SJSA1 (cell line): ENCODE measurements around the gene TEX55. TPM values are rescaled to one million over a fixed set of nuclear protein-coding genes. Genes with fewer than 3 reads are reported as not detected.
A peak's percentile ranks its signal among the peaks of the same experiment; 100 is the strongest.

ENCODE experiments used
- DNase-seq, 2 experiments: peaks; one replicate each; pipeline ENCODE4 v3.0.0-alpha.2; 2015 to 2020; ENCODE audit warnings: low spot score in 2 of 2, low read depth in 1 of 2
- H3K27ac ChIP-seq: fragments of 250-450 bp; sonication (Bioruptor Pico); 2 replicates; pipeline ENCODE4 v1.5.1; 2020; ENCODE audit warnings: mild to moderate bottlenecking, moderate library complexity
- H3K27me3 ChIP-seq: fragments of 250-450 bp; sonication (Bioruptor Pico); replicated peaks from 2 replicates; pipeline ENCODE4 v1.5.1; 2020; ENCODE audit warnings: mild to moderate bottlenecking, moderate library complexity
- H3K36me3 ChIP-seq: fragments of 250-450 bp; sonication (Bioruptor Pico); 2 replicates; pipeline ENCODE4 v1.5.1; 2020; ENCODE audit warnings: mild to moderate bottlenecking
- H3K4me1 ChIP-seq: fragments of 250-450 bp; sonication (Bioruptor Pico); replicated peaks from 2 replicates; pipeline ENCODE4 v1.6.1; 2021; ENCODE audit warnings: mild to moderate bottlenecking
- H3K4me3 ChIP-seq: fragments of 250-450 bp; sonication (Bioruptor Pico); 2 replicates; pipeline ENCODE4 v1.5.1; 2020; ENCODE audit warnings: mild to moderate bottlenecking
- H3K9me3 ChIP-seq: fragments of 250-450 bp; sonication (Bioruptor Pico); replicated peaks from 2 replicates; pipeline ENCODE4 v1.5.1; 2020; ENCODE audit warnings: mild to moderate bottlenecking
- total RNA-seq: library from RNA; depleted of rRNA; stranded (reverse); fragments of >200 nt; shearing (Covaris generic); gene quantifications from 2 replicates; pipeline ENCODE4 v1.2.3, GENCODE V29; 2014

TEX55 gene
- total RNA-seq, 1 experiment from 2014 or later: not detected

GRCh38 chr3:119175872-119176756 is 30.1 kb downstream of the TEX55 start:
- Histone ChIP-seq H3K4me1 (peaks cover 8% of the 10 kb centered on the region; the same call in 1 of the 2 replicates), H3K9me3 (no peaks in the 10 kb centered on the region), H3K4me3 (no peak overlapping the region), H3K36me3 (no peaks in the 10 kb centered on the region), H3K27ac (0 out of 2 replicates have a peak overlapping the region, but pooled peaks have one; percentile 1), H3K27me3 (no peaks in the 10 kb centered on the region)
- peak in 1 of 2 experiments; percentile 14 for DNase-seq

- no peak for DNase-seq
- Histone ChIP-seq H3K36me3 (no peaks in the 10 kb centered on the region), H3K27me3 (no peaks in the 10 kb centered on the region), H3K4me1 (peaks cover 13% of the 10 kb centered on the region), H3K4me3 (no peak overlapping the region), H3K9me3 (no peaks in the 10 kb centered on the region), H3K27ac (0 out of 2 replicates have a peak overlapping the region, but pooled peaks have one; percentile 1)
These were observed 30.8 kb downstream of the TEX55 start for GRCh38 chr3:119176778-119177177.

GRCh38 chr3:119177321-119177720 is 31.4 kb downstream of the TEX55 start:
- no peak for DNase-seq
- Histone ChIP-seq H3K4me3 (no peak overlapping the region), H3K4me1 (peaks cover 18% of the 10 kb centered on the region), H3K27me3 (no peaks in the 10 kb centered on the region), H3K36me3 (no peaks in the 10 kb centered on the region), H3K9me3 (no peaks in the 10 kb centered on the region), H3K27ac (no peak overlapping the region)

- 0 out of 2 replicates have a peak overlapping the region, but pooled peaks have one; percentile 21 for H3K27ac ChIP-seq
- DNase-seq: peak in 1 of 2 experiments; percentile 49
- H3K36me3 ChIP-seq: no peaks in the 10 kb centered on the region
- H3K4me1 ChIP-seq: peaks cover 30% of the 10 kb centered on the region
- H3K4me3 ChIP-seq: no peak overlapping the region
- no peaks in the 10 kb centered on the region for H3K9me3 ChIP-seq
- no peaks in the 10 kb centered on the region for H3K27me3 ChIP-seq
These were observed 35.8 kb downstream of the TEX55 start for GRCh38 chr3:119181765-119182164.

GRCh38 chr3:119184111-119184510 is 38.1 kb downstream of the TEX55 start:
- H3K27me3 ChIP-seq: no peaks in the 10 kb centered on the region
- no peaks in the 10 kb centered on the region for H3K36me3 ChIP-seq
- no peak for DNase-seq
- H3K4me1 ChIP-seq: peaks cover 37% of the 10 kb centered on the region
- H3K9me3 ChIP-seq: no peaks in the 10 kb centered on the region
- no peak overlapping the region for H3K4me3 ChIP-seq
- H3K27ac ChIP-seq: peak overlapping the region; percentile 53; the same call in 1 of the 2 replicates

- Histone ChIP-seq H3K9me3 (no peaks in the 10 kb centered on the region), H3K27ac (peak overlapping the region; percentile 53), H3K4me1 (peaks cover 37% of the 10 kb centered on the region), H3K4me3 (no peak overlapping the region), H3K36me3 (no peaks in the 10 kb centered on the region), H3K27me3 (no peaks in the 10 kb centered on the region)
- DNase-seq: peak in 1 of 2 experiments; percentile 56
These were observed 39.0 kb downstream of the TEX55 start for GRCh38 chr3:119184796-119185570.

GRCh38 chr3:119187266-119187665 is 41.3 kb downstream of the TEX55 start:
- Histone ChIP-seq H3K27me3 (no peaks in the 10 kb centered on the region), H3K4me1 (peaks cover 28% of the 10 kb centered on the region), H3K27ac (no peak overlapping the region), H3K36me3 (no peaks in the 10 kb centered on the region), H3K9me3 (no peaks in the 10 kb centered on the region), H3K4me3 (no peak overlapping the region)
- DNase-seq: no peak

- Histone ChIP-seq H3K27ac (no peak overlapping the region), H3K27me3 (no peaks in the 10 kb centered on the region; the same call in 1 of the 2 replicates), H3K4me3 (no peak overlapping the region), H3K9me3 (no peaks in the 10 kb centered on the region), H3K4me1 (peaks cover 33% of the 10 kb centered on the region), H3K36me3 (no peaks in the 10 kb centered on the region)
- no peak for DNase-seq
These were observed 45.8 kb downstream of the TEX55 start for GRCh38 chr3:119191800-119192199.

GRCh38 chr3:119194237-119195150 is 48.5 kb downstream of the TEX55 start:
- H3K4me3 ChIP-seq: no peak overlapping the region
- no peaks in the 10 kb centered on the region for H3K36me3 ChIP-seq
- H3K9me3 ChIP-seq: no peaks in the 10 kb centered on the region
- H3K4me1 ChIP-seq: peaks cover 23% of the 10 kb centered on the region
- peak overlapping the region; percentile 59 for H3K27ac ChIP-seq
- H3K27me3 ChIP-seq: no peaks in the 10 kb centered on the region; the same call in 1 of the 2 replicates
- peak in 1 of 2 experiments; percentile 55 for DNase-seq

- no peak for DNase-seq
- no peaks in the 10 kb centered on the region for H3K9me3 ChIP-seq
- H3K36me3 ChIP-seq: no peaks in the 10 kb centered on the region
- no peak overlapping the region for H3K4me3 ChIP-seq
- peaks cover 23% of the 10 kb centered on the region for H3K4me1 ChIP-seq
- no peaks in the 10 kb centered on the region; the same call in 1 of the 2 replicates for H3K27me3 ChIP-seq
- H3K27ac ChIP-seq: peak overlapping the region; percentile 59
These were observed 49.1 kb downstream of the TEX55 start for GRCh38 chr3:119195151-119195476.

GRCh38 chr3:119195911-119196310 is 49.9 kb downstream of the TEX55 start:
- Histone ChIP-seq H3K36me3 (no peaks in the 10 kb centered on the region), H3K4me3 (no peak overlapping the region), H3K27me3 (no peaks in the 10 kb centered on the region; the same call in 1 of the 2 replicates), H3K4me1 (peaks cover 23% of the 10 kb centered on the region), H3K9me3 (no peaks in the 10 kb centered on the region), H3K27ac (no peak overlapping the region)
- no peak for DNase-seq
